ENCODE results near the gene DPYD.

The DPYD gene

GRCh38 chr1:97573553-97573952 lies 347.3 kb downstream of the DPYD start:
- no peak overlapping the region for H3K27ac ChIP-seq (ENCODE audit: insufficient read depth, low read length, poor library complexity, severe bottlenecking)
- H3K9me3 ChIP-seq (ENCODE audit: control insufficient read depth, low read length), result no peaks in the 10 kb centered on the region
- H3K4me1 ChIP-seq (ENCODE audit: control insufficient read depth, insufficient read depth, low read length, poor library complexity, severe bottlenecking), result no peaks in the 10 kb centered on the region
- H3K27me3 ChIP-seq (replicated peaks; ENCODE audit: control insufficient read depth, insufficient read depth, low read length, poor library complexity, severe bottlenecking), result no peaks in the 10 kb centered on the region
- DNase-seq, result no peak
- peaks cover 19% of the 10 kb centered on the region for H3K36me3 ChIP-seq (ENCODE audit: control insufficient read depth, insufficient read depth, low read length)
- no peak overlapping the region for H3K4me3 ChIP-seq (ENCODE audit: insufficient read depth, low read depth, low read length, poor library complexity, severe bottlenecking)

GRCh38 chr1:97572561-97572960 lies 348.3 kb downstream of the DPYD start:
- no peak for DNase-seq
- H3K4me3 ChIP-seq (ENCODE audit: insufficient read depth, low read depth, low read length, poor library complexity, severe bottlenecking), result no peak overlapping the region
- peaks cover 19% of the 10 kb centered on the region for H3K36me3 ChIP-seq (ENCODE audit: control insufficient read depth, insufficient read depth, low read length)

GRCh38 chr1:97571760-97572159 lies 349.1 kb downstream of the DPYD start:
- Histone ChIP-seq H3K4me3 (ENCODE audit: insufficient read depth, low read depth, low read length, poor library complexity, severe bottlenecking) (no peak overlapping the region), H3K27me3 (replicated peaks; ENCODE audit: control insufficient read depth, insufficient read depth, low read length, poor library complexity, severe bottlenecking) (no peaks in the 10 kb centered on the region), H3K36me3 (ENCODE audit: control insufficient read depth, insufficient read depth, low read length) (peaks cover 19% of the 10 kb centered on the region), H3K4me1 (ENCODE audit: control insufficient read depth, insufficient read depth, low read length, poor library complexity, severe bottlenecking) (no peaks in the 10 kb centered on the region), H3K9me3 (ENCODE audit: control insufficient read depth, low read length) (no peaks in the 10 kb centered on the region), H3K27ac (ENCODE audit: insufficient read depth, low read length, poor library complexity, severe bottlenecking) (no peak overlapping the region)
- no peak for DNase-seq

More at GRCh38 chr1:97572561-97572960, 348.3 kb downstream of the DPYD start:
- Histone ChIP-seq H3K4me1 (ENCODE audit: control insufficient read depth, insufficient read depth, low read length, poor library complexity, severe bottlenecking) (no peaks in the 10 kb centered on the region), H3K27ac (ENCODE audit: insufficient read depth, low read length, poor library complexity, severe bottlenecking) (no peak overlapping the region), H3K9me3 (ENCODE audit: control insufficient read depth, low read length) (no peaks in the 10 kb centered on the region), H3K27me3 (replicated peaks; ENCODE audit: control insufficient read depth, insufficient read depth, low read length, poor library complexity, severe bottlenecking) (no peaks in the 10 kb centered on the region)

GRCh38 chr1:97570691-97571090 lies 350.1 kb downstream of the DPYD start:
- no peaks in the 10 kb centered on the region for H3K27me3 ChIP-seq (replicated peaks; ENCODE audit: control insufficient read depth, insufficient read depth, low read length, poor library complexity, severe bottlenecking)
- H3K4me3 ChIP-seq (ENCODE audit: insufficient read depth, low read depth, low read length, poor library complexity, severe bottlenecking), result no peak overlapping the region
- H3K9me3 ChIP-seq (ENCODE audit: control insufficient read depth, low read length), result no peaks in the 10 kb centered on the region
- no peak for DNase-seq
- H3K36me3 ChIP-seq (ENCODE audit: control insufficient read depth, insufficient read depth, low read length), result peaks cover 19% of the 10 kb centered on the region
- no peak overlapping the region for H3K27ac ChIP-seq (ENCODE audit: insufficient read depth, low read length, poor library complexity, severe bottlenecking)
- no peaks in the 10 kb centered on the region for H3K4me1 ChIP-seq (ENCODE audit: control insufficient read depth, insufficient read depth, low read length, poor library complexity, severe bottlenecking)

GRCh38 chr1:97567000-97567749 lies 353.7 kb downstream of the DPYD start:
- no peaks in the 10 kb centered on the region for H3K9me3 ChIP-seq (ENCODE audit: control insufficient read depth, low read length)
- H3K36me3 ChIP-seq (ENCODE audit: control insufficient read depth, insufficient read depth, low read length), result peaks cover 5% of the 10 kb centered on the region
- no peak for DNase-seq
- H3K4me3 ChIP-seq (ENCODE audit: insufficient read depth, low read depth, low read length, poor library complexity, severe bottlenecking), result no peak overlapping the region
- H3K4me1 ChIP-seq (ENCODE audit: control insufficient read depth, insufficient read depth, low read length, poor library complexity, severe bottlenecking), result no peaks in the 10 kb centered on the region
- no peak overlapping the region for H3K27ac ChIP-seq (ENCODE audit: insufficient read depth, low read length, poor library complexity, severe bottlenecking)
- no peaks in the 10 kb centered on the region for H3K27me3 ChIP-seq (replicated peaks; ENCODE audit: control insufficient read depth, insufficient read depth, low read length, poor library complexity, severe bottlenecking)

GRCh38 chr1:97565886-97566285 lies 354.9 kb downstream of the DPYD start:
- no peak for DNase-seq

GRCh38 chr1:97563926-97564325 lies 356.9 kb downstream of the DPYD start:
- no peak overlapping the region for H3K4me3 ChIP-seq (ENCODE audit: insufficient read depth, low read depth, low read length, poor library complexity, severe bottlenecking)
- no peaks in the 10 kb centered on the region for H3K9me3 ChIP-seq (ENCODE audit: control insufficient read depth, low read length)
- no peak overlapping the region for H3K27ac ChIP-seq (ENCODE audit: insufficient read depth, low read length, poor library complexity, severe bottlenecking)
- peaks cover 3% of the 10 kb centered on the region for H3K36me3 ChIP-seq (ENCODE audit: control insufficient read depth, insufficient read depth, low read length)
- H3K27me3 ChIP-seq (replicated peaks; ENCODE audit: control insufficient read depth, insufficient read depth, low read length, poor library complexity, severe bottlenecking), result no peaks in the 10 kb centered on the region
- H3K4me1 ChIP-seq (ENCODE audit: control insufficient read depth, insufficient read depth, low read length, poor library complexity, severe bottlenecking), result no peaks in the 10 kb centered on the region
- DNase-seq, result no peak

More at GRCh38 chr1:97565886-97566285, 354.9 kb downstream of the DPYD start:
- Histone ChIP-seq H3K9me3 (ENCODE audit: control insufficient read depth, low read length) (no peaks in the 10 kb centered on the region), H3K27me3 (replicated peaks; ENCODE audit: control insufficient read depth, insufficient read depth, low read length, poor library complexity, severe bottlenecking) (no peaks in the 10 kb centered on the region), H3K27ac (ENCODE audit: insufficient read depth, low read length, poor library complexity, severe bottlenecking) (no peak overlapping the region), H3K4me1 (ENCODE audit: control insufficient read depth, insufficient read depth, low read length, poor library complexity, severe bottlenecking) (no peaks in the 10 kb centered on the region), H3K36me3 (ENCODE audit: control insufficient read depth, insufficient read depth, low read length) (no peaks in the 10 kb centered on the region), H3K4me3 (ENCODE audit: insufficient read depth, low read depth, low read length, poor library complexity, severe bottlenecking) (no peak overlapping the region)

- Histone ChIP-seq H3K27me3 (replicated peaks; ENCODE audit: control insufficient read depth, insufficient read depth, low read length, poor library complexity, severe bottlenecking) (no peaks in the 10 kb centered on the region), H3K27ac (ENCODE audit: insufficient read depth, low read length, poor library complexity, severe bottlenecking) (no peak overlapping the region), H3K4me1 (ENCODE audit: control insufficient read depth, insufficient read depth, low read length, poor library complexity, severe bottlenecking) (no peaks in the 10 kb centered on the region), H3K9me3 (ENCODE audit: control insufficient read depth, low read length) (no peaks in the 10 kb centered on the region), H3K36me3 (ENCODE audit: control insufficient read depth, insufficient read depth, low read length) (peaks cover 11% of the 10 kb centered on the region), H3K4me3 (ENCODE audit: insufficient read depth, low read depth, low read length, poor library complexity, severe bottlenecking) (no peak overlapping the region)
- DNase-seq, result no peak
These were observed 358.8 kb downstream of the DPYD start for GRCh38 chr1:97562081-97562480.

GRCh38 chr1:97560714-97561113 lies 360.1 kb downstream of the DPYD start:
- no peak overlapping the region for H3K4me3 ChIP-seq (ENCODE audit: insufficient read depth, low read depth, low read length, poor library complexity, severe bottlenecking)
- H3K9me3 ChIP-seq (ENCODE audit: control insufficient read depth, low read length), result no peaks in the 10 kb centered on the region
- peaks cover 11% of the 10 kb centered on the region for H3K36me3 ChIP-seq (ENCODE audit: control insufficient read depth, insufficient read depth, low read length)
- no peak overlapping the region for H3K27ac ChIP-seq (ENCODE audit: insufficient read depth, low read length, poor library complexity, severe bottlenecking)
- no peaks in the 10 kb centered on the region for H3K27me3 ChIP-seq (replicated peaks; ENCODE audit: control insufficient read depth, insufficient read depth, low read length, poor library complexity, severe bottlenecking)
- H3K4me1 ChIP-seq (ENCODE audit: control insufficient read depth, insufficient read depth, low read length, poor library complexity, severe bottlenecking), result no peaks in the 10 kb centered on the region
- no peak for DNase-seq

- no peak overlapping the region for H3K27ac ChIP-seq (ENCODE audit: insufficient read depth, low read length, poor library complexity, severe bottlenecking)
- no peaks in the 10 kb centered on the region for H3K27me3 ChIP-seq (replicated peaks; ENCODE audit: control insufficient read depth, insufficient read depth, low read length, poor library complexity, severe bottlenecking)
- no peak overlapping the region for H3K4me3 ChIP-seq (ENCODE audit: insufficient read depth, low read depth, low read length, poor library complexity, severe bottlenecking)
- DNase-seq, result no peak
- no peaks in the 10 kb centered on the region for H3K9me3 ChIP-seq (ENCODE audit: control insufficient read depth, low read length)
- H3K36me3 ChIP-seq (ENCODE audit: control insufficient read depth, insufficient read depth, low read length), result peaks cover 12% of the 10 kb centered on the region
- no peaks in the 10 kb centered on the region for H3K4me1 ChIP-seq (ENCODE audit: control insufficient read depth, insufficient read depth, low read length, poor library complexity, severe bottlenecking)
These were observed 366.9 kb downstream of the DPYD start for GRCh38 chr1:97553971-97554370.
